DMS79 treated with DMSO at 0.1 percent for 48 hours (cell line): ENCODE measurements around the gene RAB34.
A peak's percentile ranks its signal among the peaks of the same experiment; 100 is the strongest.

Experiments used
- DNase-seq: peaks from one replicate; lab custom pipeline; 2025; lab: John Stamatoyannopoulos, UW

The RAB34 gene

DNA sequence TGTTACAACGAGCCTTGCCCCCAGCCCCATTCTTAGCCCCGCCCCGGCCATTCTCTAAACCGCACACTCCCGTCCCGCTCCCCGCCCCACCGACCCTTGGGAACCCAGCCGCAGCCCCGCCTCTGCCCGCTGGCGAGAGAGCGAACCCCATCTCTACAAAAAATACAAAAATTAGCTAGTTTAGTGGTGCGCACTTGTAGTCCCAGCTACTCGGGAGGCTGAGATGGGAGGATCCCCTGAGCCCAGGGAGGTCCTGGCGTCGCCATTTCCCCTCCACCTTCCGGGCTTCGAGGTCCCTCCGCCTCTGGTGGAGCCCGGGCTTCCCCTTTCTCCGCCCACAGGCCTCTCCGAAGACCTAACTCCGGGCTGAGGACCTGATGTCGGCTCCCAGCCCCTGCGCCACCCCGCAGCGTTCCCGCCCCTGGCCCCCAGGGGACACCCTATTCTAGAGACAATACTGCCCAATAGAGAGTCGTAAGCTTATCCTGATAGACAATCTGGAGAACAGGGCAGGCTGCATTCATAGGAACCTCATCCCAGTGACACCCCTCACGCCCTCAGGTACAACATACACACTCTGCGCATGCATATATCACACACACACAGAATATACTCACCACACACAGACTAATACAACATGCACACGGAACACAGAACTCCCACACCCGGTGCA is 5.5 kb downstream of the RAB34 start:
- DNase-seq, result peak; percentile 44

DNA sequence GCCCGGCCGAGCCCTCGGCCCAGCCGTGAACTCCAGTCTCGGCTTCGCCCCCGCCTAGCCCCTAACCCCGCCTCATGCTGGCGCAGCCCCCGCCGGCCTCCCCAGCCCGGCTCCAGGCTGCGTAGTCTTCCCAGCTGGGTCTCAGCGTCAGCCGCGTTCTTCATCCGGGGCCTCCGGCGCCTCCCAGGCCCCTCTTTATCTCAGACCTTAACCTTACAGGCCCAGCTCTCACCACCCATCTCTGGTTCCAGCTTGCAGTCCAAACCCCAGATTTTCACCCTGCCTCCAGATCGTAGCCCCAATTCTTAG is 6.0 kb downstream of the RAB34 start, which contains the start of gene PROCA1:
Gene PROCA1 (minus strand): TSS at position 166 of the 309 bp plus-strand sequence. CDS start 228 bp downstream, outside the sequence.
- DNase-seq, result no peak

DNA sequence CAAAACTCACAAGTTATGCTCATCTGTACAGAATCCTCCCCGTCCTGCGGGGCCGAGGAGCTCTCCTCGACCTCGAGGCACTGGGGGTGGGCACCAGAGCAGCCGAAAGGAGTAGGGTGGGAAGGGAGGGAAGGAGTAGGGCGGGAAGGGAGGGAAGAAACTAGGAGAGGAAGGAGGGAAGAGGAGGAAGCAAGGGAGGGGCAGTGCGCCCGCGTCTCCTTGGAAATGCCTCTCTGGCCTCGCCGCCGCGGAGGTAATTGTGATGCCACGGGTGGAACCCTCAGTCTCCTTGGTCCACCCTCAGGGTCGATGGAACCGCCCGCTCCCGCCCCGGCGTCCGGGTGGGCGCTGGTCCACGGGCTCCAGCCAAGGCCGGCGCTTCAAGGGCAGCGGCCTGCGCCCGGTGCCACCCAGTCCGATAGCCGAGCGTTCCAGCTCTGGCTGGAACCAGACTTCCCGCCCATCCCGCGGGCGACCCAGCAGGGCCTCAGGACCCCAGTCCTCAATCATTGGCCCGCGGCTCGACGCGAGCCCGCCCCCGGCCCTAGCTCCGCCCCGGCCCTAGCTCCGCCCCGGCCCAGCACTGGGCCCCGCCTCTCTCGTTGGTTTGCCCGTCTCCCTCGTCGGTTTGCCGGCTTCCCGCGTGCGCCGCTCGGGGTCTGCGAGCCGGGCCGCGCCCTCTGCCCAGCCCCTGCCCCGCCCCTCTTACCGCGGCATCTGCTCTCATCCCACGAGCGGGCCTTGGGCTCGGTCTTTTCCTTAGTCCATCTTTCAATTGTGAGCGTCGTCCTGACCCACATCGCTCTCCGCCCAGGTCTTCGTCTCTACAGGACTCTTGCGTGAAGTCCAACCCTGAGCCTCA is 6.6 kb downstream of the RAB34 start:
- DNase-seq, result peak; percentile 89

DNA sequence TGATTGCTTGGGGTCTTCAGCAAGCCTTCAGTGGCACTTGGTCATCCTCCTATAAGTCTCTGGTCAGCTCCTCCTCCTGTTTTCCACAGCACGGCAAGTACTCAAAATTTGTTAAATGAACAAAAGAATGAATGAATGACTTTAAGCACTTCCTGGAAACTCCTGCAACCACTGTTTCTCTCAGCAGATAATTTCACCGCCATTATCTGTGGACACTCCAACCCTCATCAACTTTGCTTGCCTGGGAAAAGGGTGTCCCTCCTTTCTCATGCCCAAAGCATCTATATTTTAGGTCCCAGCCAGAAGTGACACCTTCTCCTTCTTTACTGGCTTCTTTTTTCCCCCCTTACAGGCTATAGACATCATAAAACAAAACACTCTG is 10.3 kb downstream of the RAB34 start:
- no peak for DNase-seq

DNA sequence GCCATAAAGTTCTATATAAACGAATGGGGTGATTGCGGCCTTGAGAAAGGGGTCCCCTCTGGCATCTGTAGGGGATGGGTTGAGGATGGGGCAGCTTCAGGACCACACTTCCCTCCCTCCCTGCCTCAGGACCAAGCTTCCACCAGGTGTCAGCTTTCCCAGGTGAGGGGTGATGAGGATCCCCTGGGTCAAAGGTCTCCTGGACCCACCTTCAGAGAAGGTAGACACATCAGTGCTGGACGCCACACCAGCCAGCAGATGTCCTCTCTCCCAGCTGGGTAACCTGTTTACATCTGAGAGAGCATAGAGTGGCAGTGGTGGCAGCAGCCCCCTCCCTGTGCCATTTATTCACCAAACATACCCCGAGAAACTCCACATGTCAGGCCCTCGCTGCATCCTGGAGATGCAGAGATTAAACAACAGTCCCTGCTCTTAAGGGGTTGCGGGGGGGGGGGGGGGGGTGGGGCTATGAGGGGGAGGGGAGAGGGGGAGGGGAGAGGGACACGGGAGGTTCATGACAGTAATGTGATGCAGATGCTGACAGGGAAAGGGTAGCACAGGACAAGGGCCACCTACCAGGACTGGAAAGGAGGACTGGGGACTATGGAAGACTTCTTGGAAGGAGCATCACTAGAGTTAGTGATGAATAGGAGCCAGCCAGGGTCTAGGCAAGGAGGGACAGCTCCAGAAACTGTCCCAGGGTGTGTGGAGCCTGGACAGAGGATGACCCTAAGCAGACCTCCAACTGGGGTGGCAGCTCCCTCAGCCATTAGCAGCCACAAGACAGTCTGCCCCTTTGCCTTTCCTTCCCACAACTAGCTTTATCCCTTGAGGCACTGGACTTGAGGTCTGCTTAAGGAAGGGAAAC is 11.0 kb downstream of the RAB34 start:
- no peak for DNase-seq

DNA sequence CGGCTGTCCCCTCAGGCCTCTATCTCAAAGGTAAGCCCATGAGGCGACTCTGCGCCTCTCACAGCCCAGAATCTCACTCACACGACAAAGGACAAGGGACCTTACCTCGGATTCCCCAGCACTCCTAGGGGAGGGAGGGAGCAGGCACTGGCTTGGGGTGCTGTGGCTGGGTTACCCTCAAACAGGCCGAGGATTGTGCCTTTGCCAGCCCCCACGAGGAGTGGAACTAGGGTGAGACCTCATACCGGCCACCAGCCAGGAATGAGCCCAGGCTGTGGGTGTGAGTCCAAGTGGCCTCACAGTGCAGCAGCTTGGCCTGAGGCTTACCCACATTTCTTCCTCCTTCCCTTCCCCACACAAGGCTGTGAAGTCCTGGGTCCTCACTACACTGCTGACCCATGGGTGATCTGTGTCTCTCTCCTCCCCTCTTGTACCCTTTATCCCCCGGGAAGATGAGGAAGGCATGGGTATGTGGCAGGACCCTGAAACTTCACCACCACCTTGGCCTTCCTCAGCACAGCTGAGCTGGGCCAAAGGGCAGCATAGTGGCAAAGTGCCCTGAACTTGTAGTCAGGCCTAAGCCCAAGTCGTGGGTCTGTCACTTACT is 11.8 kb downstream of the RAB34 start:
- DNase-seq, result no peak

DNA sequence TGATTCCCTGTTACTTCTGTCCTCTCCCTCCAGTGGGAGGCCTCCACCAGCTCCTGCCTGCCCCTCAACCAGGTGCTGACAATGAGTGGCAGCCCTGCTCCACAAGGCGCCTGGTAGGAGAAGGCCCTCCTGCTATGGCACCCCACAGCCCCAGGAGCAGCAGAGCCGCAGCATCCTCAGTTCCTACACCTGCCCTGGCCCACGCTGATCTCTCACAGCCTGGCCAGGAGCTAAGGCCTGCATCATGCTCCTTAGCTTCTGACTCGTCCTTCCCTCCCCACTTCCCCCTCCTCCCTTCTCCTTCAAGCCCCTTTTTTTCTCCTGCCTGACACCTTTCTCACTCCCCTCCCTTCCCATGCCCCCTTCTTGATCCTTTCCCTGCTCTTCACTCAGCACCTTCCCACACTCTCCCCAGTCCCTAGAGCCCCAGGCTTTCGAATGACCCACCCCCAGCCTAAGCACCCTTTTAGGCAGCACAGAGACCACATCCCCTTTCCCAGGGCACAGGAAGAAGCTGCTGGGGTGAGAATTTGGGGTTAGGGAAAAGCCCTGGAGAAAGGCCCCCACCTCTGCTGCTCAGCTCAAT is 12.5 kb downstream of the RAB34 start:
- DNase-seq, result no peak

DNA sequence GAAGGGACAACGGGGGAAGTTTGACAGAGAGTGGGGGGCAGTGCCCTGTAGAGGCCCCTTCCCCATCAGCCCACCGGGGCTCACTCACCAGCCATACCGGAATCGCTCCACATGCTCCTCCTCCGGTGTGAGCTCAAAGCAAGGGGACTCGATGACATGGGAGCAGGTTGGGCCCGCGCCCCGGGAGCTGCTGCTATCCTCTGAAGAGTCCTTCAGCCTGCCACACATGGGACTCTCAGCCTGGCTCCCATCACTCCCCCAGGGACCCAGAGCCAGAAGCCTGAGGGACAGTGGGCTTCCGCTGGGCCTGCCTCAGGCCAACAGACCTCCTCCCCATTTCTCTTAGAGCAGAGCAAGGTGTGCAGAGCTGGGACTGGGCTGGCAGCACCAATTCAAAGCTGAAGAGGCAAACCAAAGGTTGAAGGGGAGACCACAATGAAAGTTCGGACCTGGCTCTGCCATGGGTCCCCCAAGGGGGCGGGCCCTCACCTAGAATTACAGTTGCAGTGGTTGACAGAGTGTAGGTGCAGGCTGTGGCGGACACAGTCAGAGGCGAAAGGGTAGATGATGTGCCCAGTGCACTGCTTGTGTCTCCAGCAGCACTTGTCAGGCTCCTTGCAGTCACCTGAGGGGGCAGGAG is 13.3 kb downstream of the RAB34 start:
- DNase-seq, result no peak

DNA sequence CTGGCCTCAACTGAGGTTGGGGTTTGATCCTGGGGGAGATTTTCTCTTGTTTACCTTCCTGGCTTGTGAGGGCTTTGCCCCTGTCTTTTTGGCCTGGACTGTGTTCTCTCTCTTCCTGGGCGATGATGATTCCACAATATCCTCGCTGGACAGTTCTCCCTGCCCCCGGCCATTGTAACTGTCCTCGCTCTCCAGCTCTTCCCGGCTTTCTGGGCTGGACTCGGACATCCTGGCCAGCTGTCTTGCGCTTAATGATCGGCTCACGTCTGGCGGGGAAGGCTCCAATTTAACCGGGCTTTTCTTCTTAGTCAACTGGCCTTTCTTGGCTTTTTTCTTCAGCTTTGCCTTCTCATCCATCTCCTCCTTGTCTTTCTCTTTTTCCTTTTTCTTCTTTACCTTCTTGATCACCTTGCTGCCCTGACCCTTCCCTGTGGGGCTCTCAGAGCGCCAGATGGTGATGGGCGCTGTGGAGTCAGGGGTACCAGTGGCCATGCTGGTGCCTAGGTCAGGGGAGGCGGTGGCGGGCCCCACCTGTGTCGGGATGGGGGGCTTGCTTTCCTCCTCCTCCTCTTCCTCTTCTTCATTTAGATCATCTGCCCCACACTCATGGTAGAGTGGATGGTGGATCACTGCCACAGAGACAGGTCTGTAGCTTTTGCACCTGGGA is 14.0 kb downstream of the RAB34 start:
- DNase-seq, result no peak

DNA sequence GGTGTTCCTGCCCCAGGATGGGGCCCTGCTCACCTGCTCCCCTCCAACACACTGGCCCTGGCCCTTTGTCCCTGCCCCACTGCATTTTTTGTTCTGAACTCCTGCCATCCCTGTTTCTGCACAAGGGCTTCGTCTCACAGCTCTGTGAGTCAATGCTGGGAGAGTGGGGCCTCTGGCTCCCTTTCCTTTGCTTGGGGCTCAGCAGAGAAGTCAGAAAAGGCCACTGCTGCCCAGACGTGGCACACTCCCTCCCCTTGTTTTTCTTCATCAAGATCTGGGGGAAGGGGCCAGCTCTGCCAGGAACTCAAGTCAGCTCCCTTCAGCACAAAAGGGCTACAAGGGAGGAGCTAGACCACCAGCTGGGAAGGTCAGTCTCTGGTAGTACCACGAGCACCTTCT is 14.9 kb downstream of the RAB34 start:
- no peak for DNase-seq

DNA sequence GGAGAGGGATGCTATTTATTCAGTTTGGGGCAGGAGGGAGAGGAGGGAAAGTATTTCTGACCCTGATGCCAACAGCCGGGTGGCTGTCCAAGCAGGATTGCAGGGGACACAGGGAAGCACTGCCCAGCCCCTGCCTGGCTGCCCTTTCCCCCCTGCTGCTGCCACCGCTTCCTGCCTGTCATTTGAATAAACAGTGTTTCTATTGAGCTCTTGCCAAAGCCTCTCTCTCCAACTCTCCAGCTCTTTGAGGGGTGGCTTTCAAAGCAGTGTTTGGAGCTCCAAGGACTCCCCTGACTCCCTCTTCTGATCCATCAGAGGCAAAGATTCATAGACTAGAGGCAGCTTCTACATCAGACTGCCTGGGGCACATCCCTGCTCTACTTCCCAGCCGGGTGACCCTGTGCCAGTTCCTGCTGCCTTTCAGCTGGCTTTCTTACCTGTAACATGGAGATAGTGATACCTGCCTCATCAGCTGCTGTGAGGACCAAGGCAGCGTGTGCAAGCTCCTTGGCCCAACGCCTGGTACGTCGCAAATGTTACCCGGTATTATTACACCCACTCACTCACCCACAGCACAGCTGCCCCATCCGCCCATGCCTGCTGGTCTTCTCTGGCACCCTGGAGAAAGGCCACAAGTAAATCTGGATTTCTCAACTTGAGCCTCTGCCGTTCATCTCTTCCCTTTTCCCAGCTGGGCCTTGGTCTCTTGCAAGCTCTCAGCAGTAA is 15.5 kb downstream of the RAB34 start:
- peak; percentile 52 for DNase-seq

DNA sequence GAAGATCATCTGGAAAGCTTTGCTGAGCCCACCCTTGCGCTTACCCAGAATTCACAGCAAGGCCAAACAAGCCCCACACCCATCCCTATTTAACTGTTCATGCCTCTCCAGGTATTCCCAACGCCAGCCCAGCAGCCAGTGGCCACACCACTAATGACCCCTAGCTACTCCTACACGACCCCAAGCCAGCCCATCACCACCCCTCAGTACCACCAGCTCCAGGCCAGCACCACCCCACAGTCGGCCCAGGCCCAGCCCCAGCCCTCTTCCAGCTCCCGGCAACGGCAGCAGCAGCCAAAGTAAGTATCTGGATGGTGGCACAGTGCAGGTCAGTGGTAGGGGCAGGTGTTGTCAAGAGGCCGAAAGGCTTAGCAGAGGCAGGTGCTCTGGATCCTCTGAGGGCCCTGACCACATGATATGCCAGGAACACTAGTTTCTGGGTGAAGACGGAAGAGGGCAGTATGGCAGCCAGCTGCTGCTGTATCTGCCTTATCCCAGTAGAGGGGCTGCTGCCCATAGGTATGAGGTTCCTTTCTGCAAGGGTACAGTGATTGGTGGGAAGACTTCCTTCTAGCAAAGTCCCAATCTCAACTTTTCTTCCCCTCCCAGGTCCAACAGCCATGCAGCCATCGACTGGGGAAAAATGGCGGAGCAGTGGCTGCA is 16.7 kb downstream of the RAB34 start:
- no peak for DNase-seq

DNA sequence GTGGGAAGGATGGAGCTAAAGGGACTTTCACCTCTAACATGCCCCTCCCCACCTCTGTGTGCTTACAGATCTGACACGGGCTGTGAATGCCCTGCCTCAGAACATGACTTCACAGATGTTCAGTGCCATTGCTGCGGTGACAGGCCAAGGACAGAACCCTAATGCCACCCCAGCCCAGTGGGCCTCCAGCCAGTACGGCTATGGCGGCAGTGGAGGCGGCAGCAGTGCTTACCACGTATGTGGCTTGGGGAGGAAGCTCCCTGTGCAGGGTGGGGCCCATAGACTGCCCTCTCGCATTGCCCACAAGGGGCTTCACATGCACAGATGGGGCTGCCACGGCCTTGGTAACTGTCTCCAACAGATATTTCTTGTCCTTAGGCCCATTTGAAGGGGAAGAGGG is 17.4 kb downstream of the RAB34 start:
- DNase-seq, result no peak

DNA sequence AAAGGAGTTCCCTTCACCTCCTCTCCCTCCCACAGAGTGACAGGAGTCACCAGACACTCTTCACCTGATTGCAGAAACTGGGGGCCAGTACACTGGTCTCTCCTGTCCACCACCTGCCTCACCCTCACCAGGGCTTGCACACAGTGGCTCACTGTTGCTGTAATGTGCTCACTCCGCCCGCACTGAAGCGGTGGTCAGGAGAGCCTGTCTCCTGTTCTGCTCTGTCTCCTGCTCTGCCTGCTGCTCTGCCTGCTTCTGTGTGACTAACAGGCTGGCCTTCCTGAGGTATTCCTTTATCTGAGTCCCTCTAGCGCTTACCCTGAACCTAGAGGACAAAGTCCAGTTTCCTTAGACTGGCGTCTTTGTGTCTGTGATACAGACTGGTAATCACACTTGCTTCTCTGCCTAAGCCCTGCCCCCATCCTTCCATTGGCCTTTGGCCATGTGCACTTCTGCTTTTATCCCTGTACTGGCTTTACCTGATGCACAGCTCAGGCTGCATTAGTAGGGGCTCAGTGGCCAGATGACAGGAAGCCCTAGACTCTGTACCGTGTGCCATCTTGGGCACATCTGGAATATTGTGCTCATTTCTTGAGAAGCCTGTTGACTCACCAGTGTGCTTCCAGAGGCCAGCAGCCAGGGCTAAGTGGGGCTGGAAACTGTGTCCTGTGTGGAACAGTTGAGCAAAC is 19.3 kb downstream of the RAB34 start:
- no peak for DNase-seq

DNA sequence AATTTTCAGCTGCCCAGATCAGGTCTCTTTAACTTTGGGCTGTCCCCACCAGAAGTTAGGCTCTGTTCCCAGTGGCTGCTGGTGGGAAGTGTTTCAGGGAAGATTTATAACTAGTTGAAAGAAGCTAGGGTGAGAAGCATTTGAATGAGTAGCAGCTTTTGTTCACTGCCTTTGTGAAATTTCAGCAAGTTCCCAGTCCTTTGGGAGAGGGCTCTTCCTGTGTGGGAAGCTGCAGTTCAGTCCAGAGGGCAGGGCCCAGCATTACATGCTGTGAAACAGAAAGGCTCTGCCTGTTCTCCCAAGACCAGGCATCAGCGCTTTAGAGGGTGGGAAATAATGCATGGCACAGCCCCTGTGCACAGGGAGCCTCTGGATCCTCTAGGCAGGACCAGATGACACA is 23.8 kb downstream of the RAB34 start:
- no peak for DNase-seq

DNA sequence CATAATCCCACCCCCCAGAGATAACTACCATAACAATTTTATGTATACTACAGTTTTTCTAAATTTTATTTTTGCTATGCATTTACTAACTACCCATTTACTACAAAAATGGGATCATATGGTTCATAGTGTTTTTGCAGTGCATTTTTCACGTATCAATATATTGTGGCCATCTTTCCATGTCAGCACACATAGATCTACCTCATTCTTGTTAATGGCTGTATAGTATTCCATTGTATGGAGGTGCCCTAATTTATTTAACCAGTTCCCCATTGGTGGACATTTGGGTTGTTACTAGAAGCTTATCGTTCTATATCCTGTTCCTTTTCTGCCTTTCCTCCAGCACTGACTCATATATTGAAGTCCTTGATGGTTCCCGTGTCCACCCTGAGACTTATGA is 28.7 kb downstream of the RAB34 start:
- no peak for DNase-seq

DNA sequence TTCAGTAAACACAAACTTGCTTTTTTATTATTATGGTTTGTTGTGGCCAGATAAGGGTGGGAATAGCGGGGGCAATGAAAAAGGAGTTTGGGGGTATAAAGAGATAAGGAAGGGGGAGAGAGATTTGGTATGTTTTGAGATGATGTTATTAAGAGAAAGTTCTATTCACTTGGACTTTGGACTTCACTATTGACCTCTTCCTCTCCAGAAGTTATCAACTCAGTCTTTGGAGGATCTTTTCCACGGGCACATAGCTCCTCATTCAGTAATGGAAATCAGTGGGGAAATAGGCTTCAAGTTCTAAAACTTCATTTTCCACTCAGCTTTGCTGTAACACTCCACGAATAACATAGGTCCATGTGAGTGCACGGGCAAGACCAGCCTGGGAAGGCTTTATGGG is 29.2 kb downstream of the RAB34 start:
- DNase-seq, result no peak

DNA sequence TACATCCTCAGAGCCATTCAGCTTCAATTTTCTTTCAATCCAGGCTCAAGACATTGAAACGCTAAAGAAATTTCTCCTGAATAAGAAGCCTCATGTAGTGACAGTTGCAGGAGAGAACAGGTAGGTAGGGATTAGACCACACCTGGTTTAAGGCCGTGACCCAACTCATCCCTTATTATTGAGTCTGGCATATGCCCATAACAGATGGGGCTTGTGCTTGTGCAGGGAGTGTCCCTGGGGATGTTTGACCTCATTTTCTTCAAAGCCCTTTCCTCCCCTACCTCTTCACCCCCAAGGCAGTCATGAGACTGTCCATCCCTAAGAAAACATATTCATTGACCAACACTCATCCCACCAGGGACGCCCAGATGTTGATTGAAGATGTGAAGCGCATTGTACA is 31.4 kb downstream of the RAB34 start:
- DNase-seq, result no peak

DNA sequence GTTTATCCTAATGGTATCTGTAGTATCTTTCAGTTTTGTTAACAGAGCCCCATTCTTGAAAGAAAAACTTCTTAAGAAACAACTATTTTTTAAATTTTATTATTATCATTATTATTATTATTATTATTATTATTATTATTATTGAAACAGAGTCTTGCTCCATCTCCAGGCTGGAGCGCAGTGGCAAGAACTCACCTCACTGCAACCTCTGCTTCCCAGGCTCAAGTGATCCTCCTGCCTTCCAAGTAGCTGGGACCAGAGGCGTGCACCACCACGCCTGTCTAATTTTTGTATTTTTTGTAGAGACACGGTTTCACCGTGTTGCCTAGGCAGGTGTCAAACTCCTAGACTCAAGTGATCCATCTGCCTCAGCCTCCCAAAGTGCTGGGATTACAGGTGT is 32.3 kb downstream of the RAB34 start:
- DNase-seq, result no peak
